Endothelial cell of umbilical vein (primary cell): ENCODE data around the gene WDR86. TPM values are rescaled to one million over a fixed set of nuclear protein-coding genes. Genes with fewer than 3 reads are reported as not detected.
A peak's percentile ranks its signal among the peaks of the same experiment; 100 is the strongest.

Experiments
- BruUV-seq: library from RNA; stranded (reverse); fragments of 400-500 nt; replicated peaks from 2 replicates; lab custom pipeline; 2021; lab: Mats Ljungman, UMichigan
- CTCF ChIA-PET: fragments of 300-600, 350-600 bp; sonication (Branson Sonifier 250); formaldehyde crosslinking; loops from one replicate; lab custom pipeline; 2021; ENCODE audit warnings: antibody characterized with exemption, inconsistent platforms; lab: Charles Lee
- POLR2A ChIA-PET: fragments of 300-600, 350-600 bp; sonication (Branson Sonifier 250); formaldehyde crosslinking; loops from one replicate; lab custom pipeline; 2021; ENCODE audit warnings: antibody characterized with exemption, inconsistent platforms; lab: Charles Lee
- DNase-seq: peaks from one replicate; pipeline ENCODE4 v3.0.0-alpha.2; 2011; ENCODE audit warnings: low read depth, low spot score
- FAIRE-seq: peaks from 2 replicates; lab custom pipeline; 2011; peaks lifted over from hg19 to GRCh38; lab: Jason Lieb, UNC
- H2AFZ ChIP-seq: 2 replicates; pipeline ENCODE4 v1.6.0; 2012; ENCODE audit warnings: low read depth, low read length, control low read depth, inconsistent platforms
- H3K27ac ChIP-seq: 2 replicates; pipeline ENCODE4 v1.5.1; 2011; ENCODE audit warnings: low read depth, mild to moderate bottlenecking, control low read depth, low read length, moderate library complexity; ENCODE audit not compliant: insufficient read depth
- H3K27me3 ChIP-seq, 2 experiments: 2 replicates each; pipeline versions ENCODE4 v1.6.0 to v1.6.1; 2011; ENCODE audit warnings: low read length in 2 of 2, mixed read lengths in 1 of 2; ENCODE audit not compliant: control insufficient read depth in 2 of 2, insufficient read depth in 2 of 2
- H3K36me3 ChIP-seq, 2 experiments: 2 replicates in 1 of 2; 3 replicates in 1 of 2; pipeline ENCODE4 v1.5.1; 2011; ENCODE audit warnings: low read length in 2 of 2, mild to moderate bottlenecking in 1 of 2, moderate library complexity in 1 of 2; ENCODE audit not compliant: control insufficient read depth in 2 of 2, insufficient read depth in 2 of 2; ENCODE audit errors: extremely low read depth in 1 of 2
- H3K4me1 ChIP-seq: 3 replicates; pipeline ENCODE4 v1.5.1; 2011; ENCODE audit warnings: mild to moderate bottlenecking, low read length; ENCODE audit not compliant: control insufficient read depth, insufficient read depth; ENCODE audit errors: extremely low read depth
- H3K4me2 ChIP-seq: 2 replicates; pipeline ENCODE4 v1.6.1; 2011; ENCODE audit warnings: low read length, control low read depth, mixed read lengths; ENCODE audit not compliant: insufficient read depth
- H3K4me3 ChIP-seq, 3 experiments: fragments of 200-600 bp in 1 of 3; sonication (generic), shearing (Covaris generic) in 1 of 3; replicated peaks in 1 of 3; 2 replicates each; pipeline ENCODE4 v1.5.1; 2011 to 2016; ENCODE audit warnings: control low read depth in 3 of 3, low read length in 3 of 3, mild to moderate bottlenecking in 2 of 3, inconsistent platforms in 1 of 3, low read depth in 1 of 3, moderate library complexity in 1 of 3; ENCODE audit not compliant: insufficient read depth in 1 of 3
- H3K79me2 ChIP-seq: 2 replicates; pipeline ENCODE4 v1.6.0; 2012; ENCODE audit warnings: low read length, inconsistent platforms; ENCODE audit not compliant: control insufficient read depth, insufficient read depth
- H3K9ac ChIP-seq: replicated peaks from 2 replicates; pipeline ENCODE3; 2011; ENCODE audit warnings: low read length, control low read depth; ENCODE audit not compliant: insufficient read depth; ENCODE audit errors: extremely low read depth
- H3K9me1 ChIP-seq: replicated peaks from 3 replicates; pipeline ENCODE4 v1.6.0; 2011; ENCODE audit warnings: mild to moderate bottlenecking, low read length; ENCODE audit not compliant: control insufficient read depth, insufficient read depth; ENCODE audit errors: extremely low read depth
- H3K9me3 ChIP-seq: replicated peaks from 2 replicates; pipeline ENCODE4 v1.5.1; 2012; ENCODE audit warnings: low read length, inconsistent platforms; ENCODE audit not compliant: control insufficient read depth, insufficient read depth
- H4K20me1 ChIP-seq: replicated peaks from 2 replicates; pipeline ENCODE3; 2011; ENCODE audit warnings: mild to moderate bottlenecking, low read length; ENCODE audit not compliant: control insufficient read depth, insufficient read depth; ENCODE audit errors: extremely low read depth
- EZH2 ChIP-seq: IDR thresholded peaks from 2 replicates; pipeline ENCODE4 v1.6.1; 2012; ENCODE audit warnings: borderline replicate concordance, low read depth, mild to moderate bottlenecking, moderate library complexity, low read length, inconsistent platforms; ENCODE audit not compliant: severe bottlenecking
- FOS ChIP-seq: IDR thresholded peaks from 2 replicates; pipeline ENCODE4 v1.6.1; 2011; ENCODE audit warnings: mild to moderate bottlenecking, low read length, moderate library complexity, borderline replicate concordance; ENCODE audit not compliant: insufficient read depth
- JUN ChIP-seq: IDR thresholded peaks from 2 replicates; pipeline ENCODE4 v1.6.1; 2011; ENCODE audit warnings: borderline replicate concordance, low read depth; ENCODE audit not compliant: insufficient read length, insufficient read depth
- MYC ChIP-seq: IDR thresholded peaks from one replicate; pipeline ENCODE4 v1.6.1; 2011; ENCODE audit warnings: mild to moderate bottlenecking, low read depth, low read length
- POLR2A ChIP-seq: IDR thresholded peaks from 2 replicates; pipeline ENCODE4 v1.6.1; 2012; ENCODE audit warnings: low read depth, mild to moderate bottlenecking, control low read depth, low read length
- POLR2AphosphoS5 ChIP-seq: IDR thresholded peaks from 2 replicates; pipeline ENCODE4 v1.6.1; 2012; ENCODE audit warnings: low read depth, mild to moderate bottlenecking, control low read depth, low read length, moderate library complexity; ENCODE audit not compliant: insufficient read depth
- dilution Hi-C: fragments of 300-500 bp; cut with MboI; formaldehyde crosslinking; loops from one replicate; pipeline ENCODE4 v1.15.0; 2019; ENCODE audit warnings: low sequenced_read_pairs; ENCODE audit not compliant: extremely low pct_ligation_motif_present
- intact Hi-C: fragments of 100-400 bp; cut with micrococcal nuclease; formaldehyde crosslinking; loops from one replicate; pipeline ENCODE4 v1.10.0; 2022
- polyA plus RNA-seq, 4 experiments: library from polyadenylated mRNA; depleted of rRNA in 3 of 4; stranded (reverse) in 3 of 4; unstranded in 1 of 4; fragments of >200 nt; gene quantifications; 2 replicates each; pipeline versions ENCODE4 v1.2.1 to v1.2.3, GENCODE V29; 2011 to 2012; ENCODE audit warnings: missing spikeins in 1 of 4
- total RNA-seq: library from RNA; stranded (reverse); gene quantifications from 2 replicates; pipeline ENCODE4 v1.2.3, GENCODE V29; 2021
- TF ChIP-seq, protein P1 (sequence below), 2 donors: IDR thresholded peaks; 1 replicate in 1 of 2; 2 replicates in 1 of 2; pipeline ENCODE4 v1.5.1; 2011; ENCODE audit warnings: low read length in 2 of 2, mild to moderate bottlenecking in 2 of 2, moderate library complexity in 2 of 2, control low read depth in 1 of 2, inconsistent platforms in 1 of 2, low read depth in 1 of 2; ENCODE audit not compliant: insufficient read depth in 1 of 2; ENCODE audit errors: extremely low read depth in 1 of 2
- TF ChIP-seq, protein P2 (sequence below): IDR thresholded peaks from 2 replicates; pipeline ENCODE4 v1.6.1; 2011; ENCODE audit not compliant: insufficient read depth, insufficient read length

Gene WDR86
- total and polyA plus RNA-seq, 2 donors (not counting 3 experiments of a cell fraction or from before 2014, with no cell fraction given) = not detected

DNA sequence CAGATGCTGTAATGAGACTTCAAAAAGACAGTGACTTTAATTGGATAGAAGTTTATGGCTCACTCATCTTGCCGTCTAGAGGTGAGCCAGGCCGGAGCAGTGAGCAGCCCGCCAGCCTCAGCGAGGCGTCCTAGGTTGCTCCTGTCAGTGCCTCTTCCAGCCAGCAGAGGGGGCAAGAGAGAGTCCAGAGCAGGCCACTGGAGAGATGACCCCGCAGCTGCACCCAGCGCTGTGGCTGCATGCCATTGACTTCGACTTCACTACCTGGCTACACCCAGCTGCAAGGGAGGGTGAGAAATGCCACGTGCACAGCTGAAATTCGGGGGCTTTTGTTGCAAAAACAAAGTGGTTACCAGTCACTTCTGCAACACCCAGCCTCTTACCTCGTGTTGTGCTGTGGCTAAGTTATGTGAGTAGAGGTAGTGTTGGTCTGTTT is 41.7 kb downstream of the WDR86 start:
- Histone ChIP-seq H3K27me3 (no peaks in the 10 kb centered on the region), H3K4me3 (no peak overlapping the region), H3K9me3 (no peaks in the 10 kb centered on the region), H3K4me1 (no peaks in the 10 kb centered on the region), H4K20me1 (no peaks in the 10 kb centered on the region), H3K9me1 (no peaks in the 10 kb centered on the region), H2AFZ (no peak overlapping the region), H3K79me2 (no peaks in the 10 kb centered on the region), H3K36me3 (peaks cover 3% of the 10 kb centered on the region in 2 experiments), H3K27ac (no peak overlapping the region), H3K9ac (no peak overlapping the region), H3K4me2 (no peak overlapping the region)
- intact Hi-C loops = loop anchor here (1.0 to 5.0 kb wide), 5 partner anchors 80 to 779 kb away; no protein-coding TSS in a partner anchor
- dilution Hi-C loops = no loop called here
- CTCF ChIA-PET = interaction anchor here (0.5 to 4.0 kb wide), 21 partner anchors 8 to 1613 kb away, joined by 3 to 96 read pairs (median 3); partner anchors contain the start of genes CRYGN and RHEB
- BruUV-seq = no TSS peak
- DNase-seq (peak; percentile 71), FAIRE-seq (peak; percentile 79)
- no peak for TF ChIP-seq EZH2
- TF ChIP-seq, protein P1, sequence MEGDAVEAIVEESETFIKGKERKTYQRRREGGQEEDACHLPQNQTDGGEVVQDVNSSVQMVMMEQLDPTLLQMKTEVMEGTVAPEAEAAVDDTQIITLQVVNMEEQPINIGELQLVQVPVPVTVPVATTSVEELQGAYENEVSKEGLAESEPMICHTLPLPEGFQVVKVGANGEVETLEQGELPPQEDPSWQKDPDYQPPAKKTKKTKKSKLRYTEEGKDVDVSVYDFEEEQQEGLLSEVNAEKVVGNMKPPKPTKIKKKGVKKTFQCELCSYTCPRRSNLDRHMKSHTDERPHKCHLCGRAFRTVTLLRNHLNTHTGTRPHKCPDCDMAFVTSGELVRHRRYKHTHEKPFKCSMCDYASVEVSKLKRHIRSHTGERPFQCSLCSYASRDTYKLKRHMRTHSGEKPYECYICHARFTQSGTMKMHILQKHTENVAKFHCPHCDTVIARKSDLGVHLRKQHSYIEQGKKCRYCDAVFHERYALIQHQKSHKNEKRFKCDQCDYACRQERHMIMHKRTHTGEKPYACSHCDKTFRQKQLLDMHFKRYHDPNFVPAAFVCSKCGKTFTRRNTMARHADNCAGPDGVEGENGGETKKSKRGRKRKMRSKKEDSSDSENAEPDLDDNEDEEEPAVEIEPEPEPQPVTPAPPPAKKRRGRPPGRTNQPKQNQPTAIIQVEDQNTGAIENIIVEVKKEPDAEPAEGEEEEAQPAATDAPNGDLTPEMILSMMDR (IDR thresholded peaks at IDR 0.05; ENCODE audit: extremely low read depth in 1 of 2, insufficient read depth in 1 of 2, low read depth in 1 of 2, low read length in 2 of 2) = peak; percentile 97 to 99
- POLR2A ChIA-PET = no interaction called here

DNA sequence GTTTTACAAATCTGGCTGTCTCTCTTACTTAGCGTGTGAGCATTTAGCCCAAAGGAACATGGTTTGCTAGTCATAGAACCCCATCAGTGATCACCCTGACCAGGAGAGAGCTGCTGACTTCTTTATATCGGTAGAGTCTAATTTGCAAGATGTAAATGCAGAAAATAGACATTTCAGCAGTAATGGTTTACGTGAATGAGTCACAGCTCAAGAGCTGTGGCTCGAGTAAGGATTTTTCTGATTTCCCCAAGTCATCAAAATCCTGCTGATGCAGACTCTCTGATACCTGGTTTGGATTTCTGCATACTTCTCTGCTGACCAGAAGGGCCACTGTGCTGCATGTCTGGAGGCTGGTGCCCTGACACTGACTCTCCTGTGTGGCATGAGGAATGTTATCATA is 42.6 kb downstream of the WDR86 start:
- H3K27ac ChIP-seq = no peak overlapping the region
- no peak overlapping the region for H3K4me3 ChIP-seq
- dilution Hi-C loops = no loop called here
- no peaks in the 10 kb centered on the region for H3K79me2 ChIP-seq
- peaks cover 3 to 5% of the 10 kb centered on the region in 2 experiments for H3K36me3 ChIP-seq
- BruUV-seq = no TSS peak
- no peaks in the 10 kb centered on the region for H4K20me1 ChIP-seq
- intact Hi-C loops = loop anchor here (5.0 kb wide), 1 partner anchor 780 kb away; no protein-coding TSS in a partner anchor
- no peaks in the 10 kb centered on the region for H3K4me1 ChIP-seq
- FAIRE-seq (no peak), DNase-seq (no peak)
- ChIA-PET POLR2A (no interaction called here), CTCF (interaction anchor here (1.1 to 4.0 kb wide), 4 partner anchors 32 to 393 kb away, joined by 3 to 96 read pairs (median 8); no protein-coding TSS in a partner anchor)
- no peak overlapping the region for H2AFZ ChIP-seq
- H3K4me2 ChIP-seq = no peak overlapping the region
- H3K27me3 ChIP-seq = no peaks in the 10 kb centered on the region
- no peak for TF ChIP-seq POLR2AphosphoS5
- TF ChIP-seq MYC = no peak
- TF ChIP-seq, protein P1 (IDR thresholded peaks at IDR 0.05; ENCODE audit: extremely low read depth in 1 of 2, insufficient read depth in 1 of 2, low read depth in 1 of 2, low read length in 2 of 2) = no peak
- TF ChIP-seq POLR2A = no peak
- TF ChIP-seq JUN = no peak
- TF ChIP-seq, protein P2, sequence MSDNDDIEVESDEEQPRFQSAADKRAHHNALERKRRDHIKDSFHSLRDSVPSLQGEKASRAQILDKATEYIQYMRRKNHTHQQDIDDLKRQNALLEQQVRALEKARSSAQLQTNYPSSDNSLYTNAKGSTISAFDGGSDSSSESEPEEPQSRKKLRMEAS = no peak
- TF ChIP-seq FOS = no peak
- no peaks in the 10 kb centered on the region for H3K9me1 ChIP-seq
- H3K9ac ChIP-seq = no peak overlapping the region
- H3K9me3 ChIP-seq = no peaks in the 10 kb centered on the region
